PC-9 (cell line): ENCODE data around the gene ENAM.
"Not testable (repeated sequence)": the region's sequence is repeated elsewhere in the genome, so short reads cannot be mapped to it uniquely, and the experiment has no call there.

Experiments used
- EZH2 ChIP-seq: fragments of 200-600 bp; sonication (generic); IDR thresholded peaks from 2 replicates; pipeline ENCODE4 v1.8.0; 2017; ENCODE audit warnings: antibody characterized with exemption, low read depth
- TF ChIP-seq, protein P1 (sequence below): fragments of 200-600 bp; sonication (generic); conservative IDR thresholded peaks from 2 replicates; pipeline ENCODE4 v1.6.1; 2017; ENCODE audit warnings: mixed run types, antibody characterized with exemption, mild to moderate bottlenecking, moderate library complexity

DNA sequence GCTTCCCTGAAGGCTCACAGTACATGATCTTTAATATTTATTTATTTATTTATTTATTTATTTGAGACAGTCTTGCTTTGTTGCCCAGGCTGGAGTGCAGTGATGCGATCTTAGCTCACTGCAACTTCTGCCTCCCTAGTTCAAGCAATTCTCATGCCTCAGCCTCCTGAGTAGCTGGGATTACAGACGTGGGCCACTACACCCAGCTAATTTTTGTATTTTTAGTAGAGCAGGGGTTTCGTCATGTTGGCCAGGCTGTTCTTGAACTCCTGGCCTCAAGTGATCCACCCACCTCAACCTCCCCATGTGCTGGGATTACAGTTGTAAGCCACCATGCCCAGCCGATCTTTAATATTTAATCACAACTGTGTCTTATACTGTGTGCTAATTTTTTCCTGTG lies 22.2 kb downstream of the ENAM start:
- TF ChIP-seq, protein P1, sequence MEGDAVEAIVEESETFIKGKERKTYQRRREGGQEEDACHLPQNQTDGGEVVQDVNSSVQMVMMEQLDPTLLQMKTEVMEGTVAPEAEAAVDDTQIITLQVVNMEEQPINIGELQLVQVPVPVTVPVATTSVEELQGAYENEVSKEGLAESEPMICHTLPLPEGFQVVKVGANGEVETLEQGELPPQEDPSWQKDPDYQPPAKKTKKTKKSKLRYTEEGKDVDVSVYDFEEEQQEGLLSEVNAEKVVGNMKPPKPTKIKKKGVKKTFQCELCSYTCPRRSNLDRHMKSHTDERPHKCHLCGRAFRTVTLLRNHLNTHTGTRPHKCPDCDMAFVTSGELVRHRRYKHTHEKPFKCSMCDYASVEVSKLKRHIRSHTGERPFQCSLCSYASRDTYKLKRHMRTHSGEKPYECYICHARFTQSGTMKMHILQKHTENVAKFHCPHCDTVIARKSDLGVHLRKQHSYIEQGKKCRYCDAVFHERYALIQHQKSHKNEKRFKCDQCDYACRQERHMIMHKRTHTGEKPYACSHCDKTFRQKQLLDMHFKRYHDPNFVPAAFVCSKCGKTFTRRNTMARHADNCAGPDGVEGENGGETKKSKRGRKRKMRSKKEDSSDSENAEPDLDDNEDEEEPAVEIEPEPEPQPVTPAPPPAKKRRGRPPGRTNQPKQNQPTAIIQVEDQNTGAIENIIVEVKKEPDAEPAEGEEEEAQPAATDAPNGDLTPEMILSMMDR = not testable (repeated sequence)
- not testable (repeated sequence) for TF ChIP-seq EZH2
